Smooth muscle cell of trachea (primary cell): ENCODE data around the gene PRRC2B. TPM values are rescaled to one million over a fixed set of nuclear protein-coding genes. Genes with fewer than 3 reads are reported as not detected.

Experiments
- total RNA-seq: library from RNA; depleted of rRNA; stranded (reverse); fragments of >200 nt; gene quantifications from 2 replicates; pipeline ENCODE4 v1.2.1, GENCODE V29; 2014

Gene PRRC2B
- total RNA-seq = 54.3 and 79.9 TPM in 2 replicates

GRCh38 chr9:131393622-131394463, at the start of gene PRRC2B:
Gene PRRC2B, plus strand, starts transcription at chr9:131394086. Its CDS starts 36,059 bp downstream, at chr9:131430145.

DNA sequence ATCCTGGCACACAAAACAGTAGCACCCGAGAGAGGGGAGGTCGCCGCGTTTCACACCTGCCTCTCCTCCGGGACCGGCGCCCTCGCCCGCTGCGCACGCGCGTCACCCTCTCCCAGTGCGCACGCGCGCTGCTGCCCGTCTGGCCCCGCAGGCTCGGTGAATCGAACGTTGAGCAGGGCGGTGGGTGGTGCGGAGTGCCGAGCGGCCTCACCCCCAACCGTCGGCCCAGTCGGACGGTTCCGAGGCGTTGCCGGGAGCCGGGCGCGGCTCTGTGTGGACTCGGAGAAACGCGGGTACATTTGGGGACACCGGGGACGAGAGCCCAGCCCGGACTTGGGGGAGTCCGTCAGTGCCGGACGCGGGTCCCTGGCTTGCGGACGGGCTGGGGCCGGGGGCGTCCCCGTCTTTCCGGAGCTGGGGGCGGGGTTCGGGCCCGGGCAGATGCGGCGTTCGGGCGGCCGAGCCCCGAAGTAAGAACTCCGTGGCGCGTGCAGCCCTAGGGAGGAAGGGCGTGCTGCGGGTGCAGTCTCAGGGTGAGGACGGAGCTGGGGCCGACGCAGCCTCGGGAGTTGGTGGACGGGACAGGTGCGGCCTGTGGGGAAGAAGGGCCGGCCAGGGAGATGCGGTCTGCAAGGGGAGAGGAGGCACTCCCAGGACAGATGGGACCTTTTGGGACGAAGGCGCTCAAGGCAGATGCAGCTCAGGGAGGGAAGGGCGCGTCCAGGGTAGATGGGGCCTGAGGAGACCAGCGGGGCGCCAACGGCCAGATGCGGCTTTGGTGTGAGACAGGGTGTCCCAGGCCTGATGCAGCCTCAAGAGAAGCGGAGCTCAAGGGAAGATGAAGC, 109.1 kb downstream of the PRRC2B start, which contains the start of gene POMT1:
POMT1 (plus strand) TSS at position 138 of the 845 bp plus-strand sequence. CDS start 1,301 bp downstream, outside the sequence.

DNA sequence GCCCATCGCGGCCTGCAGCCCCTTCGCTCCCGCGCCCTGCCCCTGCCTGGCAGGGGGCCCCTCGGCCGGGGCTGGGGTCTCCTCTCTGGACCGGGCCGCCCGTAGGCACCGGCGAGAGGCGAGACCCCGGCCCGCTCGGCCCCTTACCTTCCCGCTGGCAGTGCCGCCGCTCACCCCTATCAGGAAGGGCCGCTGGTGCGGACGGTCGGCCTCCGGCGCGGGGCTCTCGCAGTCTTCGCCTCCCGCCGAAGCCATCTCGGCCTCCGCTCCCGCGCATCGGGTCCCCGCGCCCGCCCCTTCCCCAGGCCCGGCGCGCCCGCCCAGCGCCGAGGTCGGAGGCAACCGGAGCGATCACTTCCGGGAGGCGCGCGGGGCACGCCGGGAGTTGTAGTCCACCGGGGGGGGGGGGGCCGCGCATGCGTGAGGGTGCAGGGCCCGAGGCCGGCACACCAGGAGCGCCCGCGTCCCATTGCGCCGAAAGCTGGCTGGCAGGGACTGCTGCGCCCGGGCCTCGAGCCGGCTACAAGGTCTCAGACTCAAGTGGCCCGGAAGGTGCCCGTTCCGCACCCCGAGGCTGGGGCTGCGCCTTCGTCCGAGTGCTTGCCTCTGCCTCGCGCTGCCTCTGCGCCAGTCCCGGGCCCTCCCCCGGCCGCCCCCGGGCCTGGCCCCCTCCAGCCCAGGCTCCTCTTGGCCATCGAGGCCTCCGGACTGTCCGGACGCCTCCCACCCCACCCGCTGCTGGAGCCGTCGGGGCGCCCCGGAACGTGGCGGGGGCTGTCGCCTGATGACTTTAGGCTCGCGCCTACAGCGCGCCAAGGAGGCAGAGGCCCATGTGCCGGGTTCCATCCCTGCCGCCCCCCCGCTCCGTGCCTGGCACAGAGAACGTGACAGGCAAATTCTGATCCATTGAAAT, 137.3 kb downstream of the PRRC2B start, which contains the start of gene UCK1:
UCK1 (minus strand) TSS at position 344 of the 913 bp plus-strand sequence; CDS start at position 255, 89 bp downstream.

DNA sequence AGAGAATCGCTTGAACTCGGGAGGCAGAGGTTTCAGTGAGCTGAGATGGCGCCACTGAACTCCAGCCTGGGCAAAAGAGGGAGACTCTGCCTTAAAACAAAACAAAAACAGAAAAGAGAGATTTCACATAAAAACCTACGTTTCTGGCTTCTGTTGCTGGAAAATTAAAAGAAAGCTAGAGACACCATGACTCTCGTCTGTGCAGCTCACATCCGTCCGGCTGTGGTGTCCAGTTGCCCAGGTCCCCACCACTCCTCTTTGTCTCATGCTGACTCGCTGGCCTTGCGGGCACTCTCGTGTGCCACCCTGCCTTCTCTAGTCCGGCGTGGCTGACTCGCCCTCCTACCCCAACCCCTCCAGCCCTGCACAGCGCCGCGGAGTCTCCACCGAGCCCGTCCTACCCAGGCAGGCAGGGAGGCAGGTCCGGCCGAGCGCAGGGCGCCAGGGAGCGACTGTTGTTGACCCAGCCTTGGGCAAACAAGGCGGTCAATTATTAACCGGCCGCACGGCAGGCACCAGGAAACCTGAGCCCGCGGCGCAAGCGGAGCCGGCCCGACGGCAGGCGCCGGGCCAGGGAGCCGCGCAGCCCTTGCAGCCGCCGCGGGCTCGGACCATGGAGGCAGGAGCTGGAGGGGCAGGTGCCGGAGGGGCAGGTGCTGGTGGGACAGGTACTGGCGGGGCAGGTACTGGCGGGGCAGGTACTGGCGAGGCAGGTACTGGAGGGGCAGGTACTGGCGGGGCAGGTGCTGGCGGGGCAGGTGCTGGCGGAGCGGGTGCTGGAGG, 151.3 kb downstream of the PRRC2B start, which contains the start of gene PRRT1B:
PRRT1B (plus strand) TSS at position 521 of the 783 bp plus-strand sequence; CDS start at position 614, 93 bp downstream.

Other genes with a start within 250 kb of the PRRC2B start
- gene FAM78A, start 117.6 kb upstream of the PRRC2B start, total RNA-seq = 0.29 and 0.66 TPM in 2 replicates
- gene PLPP7, start 104.4 kb upstream of the PRRC2B start, total RNA-seq = 9.3 and 13.2 TPM in 2 replicates
- gene POMT1, start 108.8 kb downstream of the PRRC2B start, total RNA-seq = 34.0 and 42.0 TPM in 2 replicates
- gene UCK1, start 137.2 kb downstream of the PRRC2B start, total RNA-seq = 21.5 and 25.2 TPM in 2 replicates
- gene PRRT1B, start 151.4 kb downstream of the PRRC2B start, total RNA-seq = not detected in 2 replicates